SH-SY5Y (cell line): Measurements from ENCODE around the gene ABCC1.

Experiments used
- GATA2 ChIP-seq: IDR thresholded peaks from 2 replicates; pipeline ENCODE4 v1.6.1; 2011; ENCODE audit warnings: mild to moderate bottlenecking, low read depth, low read length
- GATA3 ChIP-seq: IDR thresholded peaks from 2 replicates; pipeline ENCODE4 v1.6.1; 2011; ENCODE audit warnings: low read depth, mild to moderate bottlenecking, low read length, moderate library complexity

GRCh38 chr16:15934991-15935390, 14.4 kb upstream of the ABCC1 start:
- no peak for TF ChIP-seq GATA3
- no peak for TF ChIP-seq GATA2
